GM23338 (cell line): Measurements from ENCODE around the gene OMA1.

Experiments
- CREB1 ChIP-seq: fragments of 250-450 bp; sonication (Bioruptor Pico); IDR thresholded peaks from 2 replicates; pipeline ENCODE4 v1.5.0; 2020; ENCODE audit warnings: low read depth, mild to moderate bottlenecking, moderate library complexity
- CTCF ChIP-seq, 2 experiments: fragments of 200-600 bp in 1 of 2; sonication (generic) in 1 of 2; conservative IDR thresholded peaks; 2 replicates each; pipeline versions ENCODE4 v1.5.1 to v1.6.1; 2016 to 2017; ENCODE audit warnings: antibody characterized with exemption in 2 of 2, low read depth in 2 of 2, mild to moderate bottlenecking in 2 of 2, moderate library complexity in 1 of 2

GRCh38 chr1:58439946-58440345 is 106.6 kb downstream of the OMA1 start:
- no peak for TF ChIP-seq CTCF (conservative IDR thresholded peaks at IDR 0.05; ENCODE audit: low read depth in 2 of 2)
- no peak for TF ChIP-seq CREB1 (CRISPR knock-in tag)
